ENCODE results near the gene TRAPPC2L.

DNA sequence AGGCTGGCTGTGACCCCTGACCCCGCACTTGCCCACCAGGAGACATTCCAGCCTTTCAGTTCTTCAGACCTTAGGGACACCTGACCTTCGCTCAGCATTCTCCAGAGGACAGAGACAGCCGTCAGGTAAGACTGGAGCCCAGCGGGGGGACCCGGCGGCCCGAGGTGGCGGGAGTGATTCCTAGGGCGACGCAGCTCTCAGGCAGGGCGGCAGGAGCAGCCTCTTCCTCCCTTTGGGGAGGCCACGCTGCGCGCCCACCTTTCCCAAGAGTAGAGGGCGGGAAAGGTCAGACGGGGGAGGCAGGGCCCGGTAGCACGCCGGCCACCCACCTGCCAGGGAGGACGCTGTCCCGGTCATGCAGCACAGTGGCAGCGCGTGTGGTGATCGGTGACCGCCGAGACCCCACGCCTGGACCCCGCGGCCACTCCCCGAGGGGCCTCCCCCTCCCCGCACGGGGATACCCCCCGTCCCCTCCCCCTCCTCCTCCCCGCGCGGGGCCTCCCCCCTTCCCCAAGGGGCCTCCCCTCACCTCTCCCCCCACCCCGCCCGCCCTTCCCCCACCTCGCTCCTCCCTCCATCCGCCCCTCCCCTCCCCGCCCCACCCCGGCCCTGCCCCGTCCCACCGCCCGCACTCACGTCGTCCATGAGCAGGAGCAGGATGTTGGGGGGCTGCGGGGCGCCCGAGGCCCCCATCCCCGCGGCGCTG lies 652 bp upstream of the TRAPPC2L start:
- TF ChIP-seq POLR2AphosphoS5 (IDR thresholded peaks at IDR 0.05; ENCODE audit: low read depth, low read length): no peak
- TF ChIP-seq, protein P1, sequence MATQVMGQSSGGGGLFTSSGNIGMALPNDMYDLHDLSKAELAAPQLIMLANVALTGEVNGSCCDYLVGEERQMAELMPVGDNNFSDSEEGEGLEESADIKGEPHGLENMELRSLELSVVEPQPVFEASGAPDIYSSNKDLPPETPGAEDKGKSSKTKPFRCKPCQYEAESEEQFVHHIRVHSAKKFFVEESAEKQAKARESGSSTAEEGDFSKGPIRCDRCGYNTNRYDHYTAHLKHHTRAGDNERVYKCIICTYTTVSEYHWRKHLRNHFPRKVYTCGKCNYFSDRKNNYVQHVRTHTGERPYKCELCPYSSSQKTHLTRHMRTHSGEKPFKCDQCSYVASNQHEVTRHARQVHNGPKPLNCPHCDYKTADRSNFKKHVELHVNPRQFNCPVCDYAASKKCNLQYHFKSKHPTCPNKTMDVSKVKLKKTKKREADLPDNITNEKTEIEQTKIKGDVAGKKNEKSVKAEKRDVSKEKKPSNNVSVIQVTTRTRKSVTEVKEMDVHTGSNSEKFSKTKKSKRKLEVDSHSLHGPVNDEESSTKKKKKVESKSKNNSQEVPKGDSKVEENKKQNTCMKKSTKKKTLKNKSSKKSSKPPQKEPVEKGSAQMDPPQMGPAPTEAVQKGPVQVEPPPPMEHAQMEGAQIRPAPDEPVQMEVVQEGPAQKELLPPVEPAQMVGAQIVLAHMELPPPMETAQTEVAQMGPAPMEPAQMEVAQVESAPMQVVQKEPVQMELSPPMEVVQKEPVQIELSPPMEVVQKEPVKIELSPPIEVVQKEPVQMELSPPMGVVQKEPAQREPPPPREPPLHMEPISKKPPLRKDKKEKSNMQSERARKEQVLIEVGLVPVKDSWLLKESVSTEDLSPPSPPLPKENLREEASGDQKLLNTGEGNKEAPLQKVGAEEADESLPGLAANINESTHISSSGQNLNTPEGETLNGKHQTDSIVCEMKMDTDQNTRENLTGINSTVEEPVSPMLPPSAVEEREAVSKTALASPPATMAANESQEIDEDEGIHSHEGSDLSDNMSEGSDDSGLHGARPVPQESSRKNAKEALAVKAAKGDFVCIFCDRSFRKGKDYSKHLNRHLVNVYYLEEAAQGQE (IDR thresholded peaks at IDR 0.05; ENCODE audit: insufficient read depth in 1 of 2, low read depth in 2 of 2, low read length in 2 of 2): no peak
